Skeletal muscle tissue (tissue), 4 donors: ENCODE results near the gene TSC22D4. TPM values are rescaled to one million over a fixed set of nuclear protein-coding genes. Genes with fewer than 3 reads are reported as not detected.
"Not testable (repeated sequence)": the region's sequence is repeated elsewhere in the genome, so short reads cannot be mapped to it uniquely, and the experiment has no call there.

Experiments
- H3K27ac ChIP-seq: one replicate; pipeline ENCODE4 v1.7.0; 2013; ENCODE audit warnings: mild to moderate bottlenecking, low read depth, low read length, inconsistent platforms
- H3K27me3 ChIP-seq, 3 donors: one replicate each; pipeline ENCODE4 v1.7.0; 2013; ENCODE audit warnings: low read length in 3 of 3; ENCODE audit not compliant: control insufficient read depth in 3 of 3, insufficient read depth in 3 of 3
- H3K36me3 ChIP-seq, 3 donors: one replicate each; pipeline ENCODE4 v1.7.0; 2013; ENCODE audit warnings: low read length in 3 of 3; ENCODE audit not compliant: control insufficient read depth in 3 of 3, insufficient read depth in 3 of 3
- H3K4me1 ChIP-seq, 3 donors: one replicate each; pipeline ENCODE4 v1.7.0; 2013; ENCODE audit warnings: low read length in 3 of 3, mild to moderate bottlenecking in 3 of 3; ENCODE audit not compliant: control insufficient read depth in 3 of 3, insufficient read depth in 3 of 3
- H3K4me3 ChIP-seq, 3 donors: one replicate each; pipeline ENCODE4 v1.7.0; 2013; ENCODE audit warnings: low read length in 3 of 3
- H3K9ac ChIP-seq, 3 donors: one replicate each; pipeline ENCODE4 v1.7.0; 2013; ENCODE audit warnings: low read length in 3 of 3, mild to moderate bottlenecking in 3 of 3, moderate library complexity in 2 of 3, low read depth in 1 of 3
- H3K9me3 ChIP-seq, 3 donors: one replicate each; pipeline ENCODE4 v1.7.0; 2013; ENCODE audit warnings: low read length in 3 of 3; ENCODE audit not compliant: control insufficient read depth in 3 of 3
- total RNA-seq: library from RNA; depleted of rRNA; stranded (reverse); fragments of >200 nt; gene quantifications from one replicate; pipeline ENCODE4 v1.2.3, GENCODE V29; 2014
- donor health status: Osteomylitis.

Gene TSC22D4
- total RNA-seq, 1 donor from 2014 or later, result 13.6 TPM

GRCh38 chr7:100515072-100515532, 36.1 kb upstream of the TSC22D4 start:
- H3K9ac ChIP-seq, result no peak overlapping the region
- H3K27me3 ChIP-seq, result peaks cover 0 to 3% (median 0%) of the 10 kb centered on the region in 3 donors
- H3K4me3 ChIP-seq, result no peak overlapping the region
- H3K4me1 ChIP-seq, result peaks cover 0 to 3% (median 0%) of the 10 kb centered on the region in 3 donors
- no peak overlapping the region for H3K27ac ChIP-seq
- no peaks in the 10 kb centered on the region for H3K36me3 ChIP-seq
- no peaks in the 10 kb centered on the region for H3K9me3 ChIP-seq

GRCh38 chr7:100513212-100513810, 34.3 kb upstream of the TSC22D4 start:
- Histone ChIP-seq H3K9me3 (no peaks in the 10 kb centered on the region), H3K9ac (no peak overlapping the region), H3K36me3 (no peaks in the 10 kb centered on the region), H3K4me1 (peaks cover 0 to 7% (median 3%) of the 10 kb centered on the region in 3 donors), H3K4me3 (no peak overlapping the region), H3K27ac (no peak overlapping the region), H3K27me3 (peaks cover 0 to 7% (median 3%) of the 10 kb centered on the region in 3 donors)

- no peak overlapping the region for H3K9ac ChIP-seq
- H3K27ac ChIP-seq, result no peak overlapping the region
- no peak overlapping the region for H3K4me3 ChIP-seq
- no peaks in the 10 kb centered on the region for H3K9me3 ChIP-seq
- peaks cover 0 to 4% (median 3%) of the 10 kb centered on the region in 3 donors for H3K4me1 ChIP-seq
- peaks cover 0 to 7% (median 3%) of the 10 kb centered on the region in 3 donors for H3K27me3 ChIP-seq
- H3K36me3 ChIP-seq, result no peaks in the 10 kb centered on the region
These were observed 31.6 kb upstream of the TSC22D4 start for GRCh38 chr7:100510437-100511239.

- no peak overlapping the region for H3K4me3 ChIP-seq
- no peak overlapping the region for H3K9ac ChIP-seq
- H3K27ac ChIP-seq, result no peak overlapping the region
- peaks cover 0 to 4% (median 3%) of the 10 kb centered on the region in 3 donors for H3K4me1 ChIP-seq
- no peaks in the 10 kb centered on the region for H3K36me3 ChIP-seq
- peaks cover 0 to 7% (median 3%) of the 10 kb centered on the region in 3 donors for H3K27me3 ChIP-seq
- no peaks in the 10 kb centered on the region for H3K9me3 ChIP-seq
These were observed 30.2 kb upstream of the TSC22D4 start for GRCh38 chr7:100509231-100509630.

- no peak overlapping the region for H3K27ac ChIP-seq
These were observed 27.4 kb upstream of the TSC22D4 start for GRCh38 chr7:100506356-100506923.

GRCh38 chr7:100504887-100505611, 26.0 kb upstream of the TSC22D4 start:
- H3K36me3 ChIP-seq, result no peaks in the 10 kb centered on the region
- no peak overlapping the region for H3K4me3 ChIP-seq
- H3K9me3 ChIP-seq, result no peaks in the 10 kb centered on the region
- no peak overlapping the region for H3K9ac ChIP-seq
- H3K27ac ChIP-seq, result no peak overlapping the region
- H3K4me1 ChIP-seq, result peaks cover 0 to 4% (median 3%) of the 10 kb centered on the region in 3 donors
- H3K27me3 ChIP-seq, result peaks cover 0 to 10% (median 3%) of the 10 kb centered on the region in 3 donors

More at GRCh38 chr7:100506356-100506923, 27.4 kb upstream of the TSC22D4 start:
- Histone ChIP-seq H3K36me3 (no peaks in the 10 kb centered on the region), H3K9me3 (no peaks in the 10 kb centered on the region), H3K4me1 (peaks cover 0 to 4% (median 3%) of the 10 kb centered on the region in 3 donors), H3K9ac (no peak overlapping the region), H3K4me3 (no peak overlapping the region), H3K27me3 (peaks cover 3 to 10% (median 3%) of the 10 kb centered on the region in 3 donors)

GRCh38 chr7:100504031-100504430, 25.0 kb upstream of the TSC22D4 start:
- not testable (repeated sequence) for H3K27ac ChIP-seq, H3K4me3 ChIP-seq, H3K36me3 ChIP-seq, H3K27me3 ChIP-seq, H3K4me1 ChIP-seq, H3K9me3 ChIP-seq, H3K9ac ChIP-seq

- not testable (repeated sequence) for H3K4me1 ChIP-seq, H3K4me3 ChIP-seq, H3K9me3 ChIP-seq, H3K9ac ChIP-seq, H3K27ac ChIP-seq, H3K27me3 ChIP-seq, H3K36me3 ChIP-seq
These were observed 21.7 kb upstream of the TSC22D4 start for GRCh38 chr7:100500743-100501142.

GRCh38 chr7:100496509-100496908, 17.5 kb upstream of the TSC22D4 start:
- Histone ChIP-seq H3K4me3 (no peak overlapping the region), H3K27me3 (peaks cover 0 to 15% (median 8%) of the 10 kb centered on the region in 3 donors), H3K27ac (no peak overlapping the region), H3K36me3 (no peaks in the 10 kb centered on the region), H3K9me3 (no peaks in the 10 kb centered on the region), H3K4me1 (peaks cover 0 to 4% (median 2%) of the 10 kb centered on the region in 3 donors), H3K9ac (no peak overlapping the region)
